Stomach (tissue), 9 donors: ENCODE measurements around the gene CADPS. TPM values are rescaled to one million over a fixed set of nuclear protein-coding genes. Genes with fewer than 3 reads are reported as not detected.

Experiments
- DNase-seq, 2 donors: peaks; one replicate each; pipeline versions ENCODE4 v3.0.0 to v3.0.0-alpha.2; 2013 to 2019
- H3K27ac ChIP-seq, 5 donors: fragments of 200-600 bp in 4 of 5; sonication (generic) in 4 of 5; one replicate each; pipeline ENCODE4 v1.5.1; 2013 to 2019; ENCODE audit warnings: mild to moderate bottlenecking in 1 of 5, moderate library complexity in 1 of 5
- H3K27me3 ChIP-seq, 3 donors: fragments of 200-600 bp; sonication (generic); one replicate each; pipeline ENCODE4 v1.5.1; 2017 to 2019; ENCODE audit warnings: mixed run types in 1 of 3
- H3K36me3 ChIP-seq, 4 donors: fragments of 200-600 bp; sonication (generic); 1 replicate in 3 of 4; 2 replicates in 1 of 4; pipeline ENCODE4 v1.5.1; 2016 to 2019
- H3K4me1 ChIP-seq, 4 donors: fragments of 200-600 bp; sonication (generic); one replicate each; pipeline ENCODE4 v1.5.1; 2016 to 2019
- H3K4me3 ChIP-seq, 4 donors: fragments of 200-600 bp; sonication (generic) in 3 of 4; one replicate each; pipeline ENCODE4 v1.5.1; 2016 to 2019; ENCODE audit warnings: mild to moderate bottlenecking in 1 of 4
- H3K9me3 ChIP-seq, 4 donors: fragments of 200-600 bp; sonication (generic); one replicate each; pipeline ENCODE4 v1.5.1; 2016 to 2019
- EP300 ChIP-seq: sonication (generic); formaldehyde crosslinking; IDR thresholded peaks from one replicate; pipeline ENCODE4 v1.6.1; 2017; ENCODE audit warnings: antibody characterized with exemption
- POLR2A ChIP-seq, 4 donors: fragments of 450-650 bp; IDR thresholded peaks; one replicate each; pipeline ENCODE4 v1.6.1; 2016; ENCODE audit warnings: antibody characterized with exemption in 4 of 4, control low read depth in 2 of 4, mild to moderate bottlenecking in 1 of 4, moderate library complexity in 1 of 4
- POLR2AphosphoS5 ChIP-seq, 3 donors: sonication (generic); formaldehyde crosslinking; IDR thresholded peaks; one replicate each; pipeline ENCODE4 v1.6.1; 2016; ENCODE audit warnings: antibody characterized with exemption in 3 of 3
- WGBS, 5 donors: extraction: QIAGEN DNeasy Blood & Tissue Kit in 3 of 5; methylation state at CpG; one replicate each; pipeline versions ENCODE4 v1.1.5 to v1.1.7; 2013 to 2018; 5-methylcytosine and 5-hydroxymethylcytosine counted together
- intact Hi-C: fragments of 100-400 bp; cut with DNase I; formaldehyde crosslinking; loops from one replicate; pipeline ENCODE4 v1.15.1; 2023; ENCODE audit warnings: low total_unique reads
- polyA plus RNA-seq, 3 donors: library from polyadenylated mRNA; stranded (reverse); fragments of 200-250 nt; gene quantifications; one replicate each; pipeline ENCODE4 v1.2.3, GENCODE V29; 2013
- total RNA-seq, 5 donors: library from RNA; depleted of rRNA; stranded (reverse); fragments of >200 nt; gene quantifications; one replicate each; pipeline versions ENCODE4 v1.1.0 to v1.2.3, GENCODE V29; 2014 to 2016
- TF ChIP-seq, protein P1 (sequence below), 7 experiments: fragments of 450-650 bp in 4 of 7; fragments of 200-600 bp in 3 of 7; sonication (generic) in 3 of 7; IDR thresholded peaks; one replicate each; pipeline ENCODE4 v1.5.1; 2016 to 2019; ENCODE audit warnings: antibody characterized with exemption in 7 of 7, control low read depth in 2 of 7, mild to moderate bottlenecking in 1 of 7
- donor health status: healthy with polysubstance abuse.
- donor health status: Bipolar disorder and iron deficiency.
- donor health status: healthy.

CADPS gene
- total and polyA plus RNA-seq, 8 donors = 0.58 to 32.2 (median 3.4) TPM

DNA sequence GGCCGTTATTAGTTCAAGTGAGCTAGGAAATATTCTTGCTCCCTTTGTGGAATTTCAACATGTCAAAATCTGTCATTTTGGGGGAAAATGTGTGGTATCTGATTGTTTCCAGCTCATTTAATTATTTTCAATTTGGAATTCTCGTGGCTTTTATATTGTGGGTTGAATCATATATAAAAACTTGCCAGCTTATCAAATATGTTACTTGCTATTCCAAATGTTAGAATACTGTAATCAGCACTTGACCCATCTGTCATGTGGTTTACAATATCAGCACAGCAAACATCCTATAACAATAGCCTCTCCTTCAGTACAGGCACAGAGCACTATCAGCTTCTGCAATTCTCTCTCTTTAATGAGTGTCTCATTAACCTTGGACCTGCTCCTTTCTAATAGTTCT lies 371.7 kb downstream of the CADPS start:
- WGBS, 5 donors = 40 to 48% (median 46%) methylated on average over 2 of the region's 2 CpGs

DNA sequence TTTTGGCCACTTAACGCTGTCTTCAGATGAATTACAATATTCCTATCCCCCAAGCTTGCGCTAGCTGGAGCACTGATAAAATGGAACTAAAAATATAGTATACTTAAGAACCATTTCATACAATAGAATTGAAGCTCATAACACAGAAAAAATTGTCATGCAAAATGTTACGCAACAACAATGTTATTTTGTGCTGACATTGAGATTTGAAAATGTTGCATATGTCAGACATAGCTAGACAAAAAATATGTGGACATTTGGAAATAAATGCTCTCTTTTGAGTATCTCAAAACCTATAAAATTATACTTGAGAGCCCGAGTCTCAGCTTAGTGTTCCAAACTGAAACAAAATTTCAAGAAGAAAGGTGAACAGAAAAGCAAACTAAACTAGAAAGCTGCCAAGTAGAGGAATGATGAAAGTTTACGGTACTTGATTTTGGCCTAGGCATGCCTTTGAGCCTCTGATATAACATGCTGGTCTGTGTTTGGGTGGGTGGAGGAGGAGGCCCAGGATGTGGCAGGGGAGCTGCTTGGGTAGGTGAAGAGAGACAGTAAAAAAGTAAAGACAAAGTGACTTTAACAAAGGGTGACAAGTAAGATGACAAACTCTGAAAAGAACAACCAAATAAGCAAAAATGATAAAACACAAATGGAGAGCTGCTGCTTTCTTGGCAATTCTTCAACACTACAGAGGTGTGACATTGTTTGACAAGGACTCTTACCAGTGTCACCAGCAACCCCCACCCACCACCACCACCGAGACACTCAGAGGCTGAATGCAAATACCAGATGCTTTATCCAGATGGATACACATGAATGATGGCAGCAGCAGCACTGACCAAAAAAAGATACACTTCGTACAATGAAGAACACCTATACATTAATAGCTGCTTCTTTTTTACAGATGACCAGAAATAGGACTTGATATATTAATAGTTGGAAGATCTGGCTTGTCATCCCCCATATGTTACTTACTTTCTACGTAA lies 372.6 kb downstream of the CADPS start:
- Histone ChIP-seq H3K4me3 (no peak overlapping the region), H3K27me3 (no peaks in the 10 kb centered on the region), H3K36me3 (no peaks in the 10 kb centered on the region), H3K4me1 (no peaks in the 10 kb centered on the region), H3K27ac (no peak overlapping the region), H3K9me3 (no peaks in the 10 kb centered on the region)
- DNase-seq = no peak
- TF ChIP-seq EP300 (no peak), POLR2AphosphoS5 (IDR thresholded peaks at IDR 0.05) (no peak)
- 65 to 70% (median 69%) methylated on average over 8 of the region's 8 CpGs for WGBS, 5 donors
- intact Hi-C loops = no loop called here

More for the DNA sequence above, 371.7 kb downstream of the CADPS start:
- Histone ChIP-seq H3K27ac (no peak overlapping the region), H3K36me3 (no peaks in the 10 kb centered on the region), H3K27me3 (no peaks in the 10 kb centered on the region), H3K4me3 (no peak overlapping the region), H3K9me3 (no peaks in the 10 kb centered on the region), H3K4me1 (no peaks in the 10 kb centered on the region)
- TF ChIP-seq EP300 (no peak), POLR2A (IDR thresholded peaks at IDR 0.05) (no peak)
- TF ChIP-seq, protein P1, sequence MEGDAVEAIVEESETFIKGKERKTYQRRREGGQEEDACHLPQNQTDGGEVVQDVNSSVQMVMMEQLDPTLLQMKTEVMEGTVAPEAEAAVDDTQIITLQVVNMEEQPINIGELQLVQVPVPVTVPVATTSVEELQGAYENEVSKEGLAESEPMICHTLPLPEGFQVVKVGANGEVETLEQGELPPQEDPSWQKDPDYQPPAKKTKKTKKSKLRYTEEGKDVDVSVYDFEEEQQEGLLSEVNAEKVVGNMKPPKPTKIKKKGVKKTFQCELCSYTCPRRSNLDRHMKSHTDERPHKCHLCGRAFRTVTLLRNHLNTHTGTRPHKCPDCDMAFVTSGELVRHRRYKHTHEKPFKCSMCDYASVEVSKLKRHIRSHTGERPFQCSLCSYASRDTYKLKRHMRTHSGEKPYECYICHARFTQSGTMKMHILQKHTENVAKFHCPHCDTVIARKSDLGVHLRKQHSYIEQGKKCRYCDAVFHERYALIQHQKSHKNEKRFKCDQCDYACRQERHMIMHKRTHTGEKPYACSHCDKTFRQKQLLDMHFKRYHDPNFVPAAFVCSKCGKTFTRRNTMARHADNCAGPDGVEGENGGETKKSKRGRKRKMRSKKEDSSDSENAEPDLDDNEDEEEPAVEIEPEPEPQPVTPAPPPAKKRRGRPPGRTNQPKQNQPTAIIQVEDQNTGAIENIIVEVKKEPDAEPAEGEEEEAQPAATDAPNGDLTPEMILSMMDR (IDR thresholded peaks at IDR 0.05) = no peak
- no peak for DNase-seq
- intact Hi-C loops = no loop called here

GRCh38 chr3:62501289-62501668 lies 373.9 kb downstream of the CADPS start:
- no peaks in the 10 kb centered on the region for H3K4me1 ChIP-seq
- TF ChIP-seq POLR2A (IDR thresholded peaks at IDR 0.05) (no peak), EP300 (no peak), POLR2AphosphoS5 (IDR thresholded peaks at IDR 0.05) (no peak)
- TF ChIP-seq, protein P1 (IDR thresholded peaks at IDR 0.05) = no peak
- no peaks in the 10 kb centered on the region for H3K27me3 ChIP-seq
- no peaks in the 10 kb centered on the region for H3K36me3 ChIP-seq
- intact Hi-C loops = no loop called here
- no peak for DNase-seq
- H3K27ac ChIP-seq = no peak overlapping the region
- WGBS, 5 donors = 59 to 83% (median 74%) methylated on average over 3 of the region's 3 CpGs
- H3K9me3 ChIP-seq = no peaks in the 10 kb centered on the region
- H3K4me3 ChIP-seq = no peak overlapping the region

GRCh38 chr3:62500556-62501288 lies 374.5 kb downstream of the CADPS start:
- Histone ChIP-seq H3K4me1 (no peaks in the 10 kb centered on the region), H3K27me3 (no peaks in the 10 kb centered on the region), H3K27ac (no peak overlapping the region), H3K4me3 (no peak overlapping the region), H3K36me3 (no peaks in the 10 kb centered on the region), H3K9me3 (no peaks in the 10 kb centered on the region)
- DNase-seq = no peak
- 88 to 94% (median 91%) methylated on average over 2 of the region's 2 CpGs for WGBS, 5 donors
- intact Hi-C loops = no loop called here
- no peak for TF ChIP-seq EP300
- TF ChIP-seq, protein P1 (IDR thresholded peaks at IDR 0.05) = no peak
- no peak for TF ChIP-seq POLR2A (IDR thresholded peaks at IDR 0.05)
- TF ChIP-seq POLR2AphosphoS5 (IDR thresholded peaks at IDR 0.05) = no peak
